AG04450 (cell line): ENCODE measurements around the gene CACNA1A. TPM values are rescaled to one million over a fixed set of nuclear protein-coding genes. Genes with fewer than 3 reads are reported as not detected.

Experiments used
- CTCF ChIA-PET: fragments of 300-600, 350-600 bp; formaldehyde crosslinking; extraction: SDS; loops from one replicate; lab custom pipeline; 2022; ENCODE audit warnings: antibody characterized with exemption, inconsistent platforms; lab: Charles Lee
- POLR2A ChIA-PET: fragments of 350-600 bp; formaldehyde crosslinking; extraction: SDS; loops from one replicate; lab custom pipeline; 2021; ENCODE audit warnings: antibody characterized with exemption, inconsistent platforms; lab: Yijun Ruan, JAX
- DNase-seq: peaks from one replicate; pipeline ENCODE4 v3.0.0-alpha.2; 2011; ENCODE audit warnings: low read depth, low spot score
- H3K27ac ChIP-seq: one replicate; pipeline ENCODE4 v1.5.1; 2012; ENCODE audit warnings: low read depth, low read length, control low read depth
- H3K27me3 ChIP-seq: one replicate; pipeline ENCODE4 v1.6.0; 2012; ENCODE audit warnings: low read length; ENCODE audit not compliant: control insufficient read depth, insufficient read depth
- H3K4me3 ChIP-seq: 2 replicates; pipeline ENCODE4 v1.5.1; 2011; ENCODE audit warnings: mild to moderate bottlenecking, low read depth, low read length, control low read depth
- H3K9me3 ChIP-seq: 2 replicates; pipeline ENCODE4 v1.5.1; 2012; ENCODE audit warnings: low read length; ENCODE audit not compliant: control insufficient read depth, insufficient read depth
- CTCF ChIP-seq: IDR thresholded peaks from 2 replicates; pipeline ENCODE4 v1.5.1; 2011; ENCODE audit warnings: low read depth, low read length, control low read depth, inconsistent platforms
- polyA plus RNA-seq: library from polyadenylated mRNA; depleted of rRNA; stranded (reverse); fragments of >200 nt; gene quantifications from 2 replicates; pipeline ENCODE4 v1.2.3, GENCODE V29; 2011

The CACNA1A gene
- polyA plus RNA-seq, 1 experiment, result 12.2 TPM

- DNase-seq, result no peak
- ChIA-PET CTCF (interaction anchor here (1.4 to 2.5 kb wide), 2 partner anchors 9 to 320 kb away, joined by 3 to 7 read pairs; no protein-coding TSS in a partner anchor), POLR2A (no interaction called here)
- Histone ChIP-seq H3K27ac (no peak overlapping the region), H3K9me3 (peaks cover 10% of the 10 kb centered on the region), H3K4me3 (no peak overlapping the region), H3K27me3 (peaks cover 2% of the 10 kb centered on the region)
- no peak for TF ChIP-seq CTCF
Observed at GRCh38 chr19:13269348-13269747, 236.9 kb downstream of the CACNA1A start.

DNA sequence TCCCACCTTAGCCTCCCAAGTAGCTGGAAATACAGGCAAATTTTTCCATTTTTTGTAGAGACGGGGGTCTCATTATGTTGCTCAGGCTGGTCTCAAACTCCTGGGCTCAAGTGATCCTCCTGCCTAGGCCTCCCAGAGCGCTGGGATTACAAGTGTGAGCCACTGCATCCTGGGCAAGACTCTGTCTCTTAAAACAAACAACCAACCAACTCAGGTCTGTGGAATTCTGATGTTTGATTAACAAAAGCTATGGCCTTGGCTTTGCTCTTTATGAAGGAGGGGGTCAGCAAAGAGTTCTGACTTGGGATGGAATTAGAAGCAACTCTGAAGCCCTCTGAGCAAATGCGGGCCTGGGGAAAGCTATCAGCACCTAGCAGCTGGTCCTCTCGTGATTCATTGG is 238.4 kb downstream of the CACNA1A start:
- POLR2A ChIA-PET, result interaction anchor here (0.7 kb wide), 1 partner anchor 364 kb away, joined by 3 read pairs; no protein-coding TSS in a partner anchor
- Histone ChIP-seq H3K9me3 (peaks cover 10% of the 10 kb centered on the region), H3K4me3 (no peak overlapping the region), H3K27ac (no peak overlapping the region), H3K27me3 (peaks cover 2% of the 10 kb centered on the region)
- no peak for TF ChIP-seq CTCF
- no peak for DNase-seq
- CTCF ChIA-PET, result interaction anchor here (1.3 to 2.5 kb wide), 4 partner anchors 10 to 322 kb away, joined by 3 to 7 read pairs (median 4); no protein-coding TSS in a partner anchor

GRCh38 chr19:13267131-13267530 is 239.1 kb downstream of the CACNA1A start:
- Histone ChIP-seq H3K27ac (no peak overlapping the region), H3K9me3 (peaks cover 6% of the 10 kb centered on the region), H3K4me3 (no peak overlapping the region), H3K27me3 (no peaks in the 10 kb centered on the region)
- ChIA-PET CTCF (interaction anchor here (0.8 to 2.5 kb wide), 4 partner anchors 11 to 302 kb away, joined by 3 to 7 read pairs (median 6); no protein-coding TSS in a partner anchor), POLR2A (no interaction called here)
- no peak for TF ChIP-seq CTCF
- DNase-seq, result no peak

DNA sequence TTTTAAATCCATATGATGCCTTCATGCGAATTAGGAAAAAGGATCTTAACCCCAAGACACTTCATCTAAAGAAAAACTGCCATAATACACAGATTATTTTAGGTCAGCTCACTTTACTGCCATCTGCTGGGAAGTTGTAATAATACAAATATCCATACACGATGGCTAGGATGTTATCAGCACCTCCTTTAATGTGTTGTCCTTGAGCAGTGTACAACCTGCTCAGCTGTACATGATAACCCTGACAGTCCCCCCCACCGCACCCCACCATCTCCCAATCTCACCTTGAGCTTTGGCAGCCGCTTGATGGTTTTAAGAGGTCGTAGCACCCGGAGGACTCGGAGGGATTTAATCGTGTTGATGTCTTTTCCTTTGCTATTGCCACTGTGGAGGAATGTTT is 243.8 kb downstream of the CACNA1A start:
- H3K9me3 ChIP-seq, result no peaks in the 10 kb centered on the region
- no peak overlapping the region for H3K27ac ChIP-seq
- peak; percentile 62 for TF ChIP-seq CTCF
- no peaks in the 10 kb centered on the region for H3K27me3 ChIP-seq
- ChIA-PET CTCF (interaction anchor here (0.6 to 2.6 kb wide), 24 partner anchors 9 to 411 kb away, joined by 3 to 66 read pairs (median 4); no protein-coding TSS in a partner anchor), POLR2A (interaction anchor here (0.9 to 1.0 kb wide), 2 partner anchors 108 to 285 kb away, joined by 3 to 6 read pairs; no protein-coding TSS in a partner anchor)
- no peak overlapping the region for H3K4me3 ChIP-seq
- DNase-seq, result no peak

- peak; percentile 54 for DNase-seq
- peak; percentile 16; the same call in 1 of the 2 replicates for TF ChIP-seq CTCF
- CTCF ChIA-PET, result interaction anchor here (0.7 to 2.6 kb wide), 8 partner anchors 11 to 296 kb away, joined by 3 to 18 read pairs (median 4); no protein-coding TSS in a partner anchor
- H3K27me3 ChIP-seq, result no peaks in the 10 kb centered on the region
- peak overlapping the region; percentile 21 for H3K27ac ChIP-seq
- H3K9me3 ChIP-seq, result peaks cover 7% of the 10 kb centered on the region
- POLR2A ChIA-PET, result no interaction called here
- no peak overlapping the region for H3K4me3 ChIP-seq
Observed at GRCh38 chr19:13260883-13261653, 245.2 kb downstream of the CACNA1A start.
